K562 (cell line): ENCODE data around the gene MYADM. TPM values are rescaled to one million over a fixed set of nuclear protein-coding genes. Genes with fewer than 3 reads are reported as not detected.
A peak's percentile ranks its signal among the peaks of the same experiment; 100 is the strongest.

Source experiments
- BMI1 ChIP-seq: fragments of 150-350 bp; IDR thresholded peaks from 2 replicates; pipeline ENCODE4 v1.6.1; 2014; ENCODE audit warnings: low read length
- CEBPZ ChIP-seq: fragments of 150-350 bp; IDR thresholded peaks from 2 replicates; pipeline ENCODE4 v1.6.1; 2014; ENCODE audit warnings: low read depth, mild to moderate bottlenecking, low read length, borderline replicate concordance
- CTBP1 ChIP-seq: fragments of 450-650 bp; IDR thresholded peaks from 2 replicates; pipeline ENCODE4 v1.6.1; 2016; ENCODE audit warnings: borderline replicate concordance
- FOXA3 ChIP-seq, 2 experiments: fragments of 450-650 bp in 1 of 2; sonication (generic) in 1 of 2; formaldehyde crosslinking; IDR thresholded peaks in 1 of 2; conservative IDR thresholded peaks in 1 of 2; 2 replicates each; pipeline versions ENCODE4 v1.4.0 to v1.8.0; 2020 to 2022; ENCODE audit warnings: mild to moderate bottlenecking in 2 of 2, missing genetic modification reagents in 1 of 2
- GTF2B ChIP-seq: IDR thresholded peaks from 2 replicates; pipeline ENCODE4 v1.6.1; 2011; ENCODE audit not compliant: insufficient read length; ENCODE audit errors: extremely low read depth
- KAT8 ChIP-seq: fragments of 450-650 bp; IDR thresholded peaks from 2 replicates; pipeline ENCODE4 v1.6.1; 2016; ENCODE audit warnings: low read depth, mild to moderate bottlenecking
- MAFF ChIP-seq: IDR thresholded peaks from 2 replicates; pipeline ENCODE4 v1.6.1; 2012; ENCODE audit warnings: low read length, improper control_type of control experiment
- MAX ChIP-seq: sonication (generic); formaldehyde crosslinking; IDR thresholded peaks from 2 replicates; pipeline ENCODE4 v1.9.0; 2022; ENCODE audit warnings: mild to moderate bottlenecking, missing genetic modification reagents
- NFYB ChIP-seq: IDR thresholded peaks from 2 replicates; pipeline ENCODE4 v1.6.1; 2011; ENCODE audit warnings: mild to moderate bottlenecking, moderate library complexity; ENCODE audit not compliant: insufficient read length; ENCODE audit errors: extremely low read depth
- NR2C2 ChIP-seq, 2 experiments: fragments of 200-800 bp in 1 of 2; sonication (Bioruptor generic) in 1 of 2; sonication (generic) in 1 of 2; formaldehyde crosslinking in 1 of 2; IDR thresholded peaks; 2 replicates each; pipeline versions ENCODE4 v1.6.1 to v1.8.0; 2016 to 2022; ENCODE audit warnings: mild to moderate bottlenecking in 1 of 2, missing compliant biosample characterization in 1 of 2, missing genetic modification characterization in 1 of 2, missing genetic modification reagents in 1 of 2
- PTBP1 ChIP-seq: fragments of 200-400 bp; formaldehyde crosslinking; IDR thresholded peaks from 2 replicates; pipeline ENCODE4 v1.6.1; 2017; ENCODE audit warnings: low read depth, low read length
- RAD21 ChIP-seq, 2 experiments: fragments of 250-450 bp in 1 of 2; fragments of 450-650 bp in 1 of 2; sonication (Bioruptor Pico) in 1 of 2; formaldehyde crosslinking in 1 of 2; IDR thresholded peaks in 1 of 2; conservative IDR thresholded peaks in 1 of 2; 2 replicates each; pipeline versions ENCODE4 v1.4.0 to v1.8.0; 2020 to 2022; ENCODE audit warnings: mild to moderate bottlenecking in 2 of 2, moderate library complexity in 1 of 2
- SETDB1 ChIP-seq: IDR thresholded peaks from one replicate; pipeline ENCODE4 v1.6.1; 2012; ENCODE audit warnings: low read length, control low read depth, inconsistent platforms
- SMAD3 ChIP-seq: fragments of 450-650 bp; formaldehyde crosslinking; conservative IDR thresholded peaks from 2 replicates; pipeline ENCODE4 v1.4.0; 2020; ENCODE audit warnings: mild to moderate bottlenecking
- SMARCA4 ChIP-seq: fragments of 450-650 bp; IDR thresholded peaks from 2 replicates; pipeline ENCODE4 v1.6.1; 2016
- SPI1 ChIP-seq: IDR thresholded peaks from 2 replicates; pipeline ENCODE4 v1.6.1; 2011; ENCODE audit warnings: low read depth, low read length, control low read depth, borderline replicate concordance
- ZNF175 ChIP-seq: fragments of 200-800 bp; sonication (Bioruptor generic); IDR thresholded peaks from 2 replicates; pipeline ENCODE4 v1.6.1; 2016; ENCODE audit warnings: low read depth, mild to moderate bottlenecking, missing genetic modification characterization, missing compliant biosample characterization
- ZNF583 ChIP-seq: fragments of 250-450 bp; sonication (Bioruptor Pico); IDR thresholded peaks from 2 replicates; pipeline ENCODE4 v1.4.0; 2020
- polyA plus RNA-seq, 8 experiments: library from polyadenylated mRNA; depleted of rRNA in 4 of 8; stranded (reverse) in 5 of 8; unstranded in 3 of 8; fragments of >200 nt; fragmentation: Nextera tagmentation in 2 of 8; fragmentation: Illumina TruSeq in 1 of 8; extraction: Ambion mirVana in 2 of 8; extraction: Trizol in 1 of 8; gene quantifications; 2 replicates each; pipeline versions ENCODE4 v1.2.1 to v1.2.3, GENCODE V29; 2011 to 2014; ENCODE audit warnings: inconsistent platforms in 1 of 8, missing spikeins in 1 of 8
- total RNA-seq, 7 experiments: library from RNA; depleted of rRNA in 6 of 7; stranded (reverse); fragments of >200 nt in 6 of 7; fragmentation: Illumina TruSeq in 2 of 7; extraction: Trizol in 2 of 7; gene quantifications; 2 replicates each; pipeline versions ENCODE4 v1.2.1 to v1.2.3, GENCODE V29; 2011 to 2021; ENCODE audit warnings: low replicate concordance in 1 of 7
- TF ChIP-seq, protein P1 (sequence below): sonication (generic); formaldehyde crosslinking; IDR thresholded peaks from 2 replicates; pipeline ENCODE4 v1.8.1; 2023; ENCODE audit warnings: mild to moderate bottlenecking, missing genetic modification reagents

Gene MYADM
- total and polyA plus RNA-seq, 9 of the 15 experiments (the other 6 are each of a cell fraction or from before 2014, with no cell fraction given): 4.5 to 70.3 (median 14.4) TPM

GRCh38 chr19:53881482-53882390 is 14.1 kb downstream of the MYADM start, which contains the start of gene PRKCG (continued):
- TF ChIP-seq, protein P1, sequence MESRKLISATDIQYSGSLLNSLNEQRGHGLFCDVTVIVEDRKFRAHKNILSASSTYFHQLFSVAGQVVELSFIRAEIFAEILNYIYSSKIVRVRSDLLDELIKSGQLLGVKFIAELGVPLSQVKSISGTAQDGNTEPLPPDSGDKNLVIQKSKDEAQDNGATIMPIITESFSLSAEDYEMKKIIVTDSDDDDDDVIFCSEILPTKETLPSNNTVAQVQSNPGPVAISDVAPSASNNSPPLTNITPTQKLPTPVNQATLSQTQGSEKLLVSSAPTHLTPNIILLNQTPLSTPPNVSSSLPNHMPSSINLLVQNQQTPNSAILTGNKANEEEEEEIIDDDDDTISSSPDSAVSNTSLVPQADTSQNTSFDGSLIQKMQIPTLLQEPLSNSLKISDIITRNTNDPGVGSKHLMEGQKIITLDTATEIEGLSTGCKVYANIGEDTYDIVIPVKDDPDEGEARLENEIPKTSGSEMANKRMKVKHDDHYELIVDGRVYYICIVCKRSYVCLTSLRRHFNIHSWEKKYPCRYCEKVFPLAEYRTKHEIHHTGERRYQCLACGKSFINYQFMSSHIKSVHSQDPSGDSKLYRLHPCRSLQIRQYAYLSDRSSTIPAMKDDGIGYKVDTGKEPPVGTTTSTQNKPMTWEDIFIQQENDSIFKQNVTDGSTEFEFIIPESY (CRISPR knock-in tag): no peak
- TF ChIP-seq ZNF583 (CRISPR knock-in tag): no peak
- TF ChIP-seq NR2C2 (CRISPR knock-in tag; IDR thresholded peaks at IDR 0.05): no peak
- TF ChIP-seq NR2C2 (tag; IDR thresholded peaks at IDR 0.05): no peak
- TF ChIP-seq SMARCA4: peak; percentile 6; the same call in 1 of the 2 replicates
- TF ChIP-seq CEBPZ: no peak
- TF ChIP-seq ZNF175 (CRISPR knock-in tag): no peak
- no peak for TF ChIP-seq MAFF
- no peak for TF ChIP-seq FOXA3 (CRISPR knock-in tag; conservative IDR thresholded peaks at IDR 0.05 in 1 of 2, IDR thresholded peaks at IDR 0.05 in 1 of 2)
- no peak for TF ChIP-seq KAT8
- TF ChIP-seq SMAD3 (CRISPR knock-in tag): no peak
- TF ChIP-seq SETDB1: no peak
- TF ChIP-seq BMI1: peak; percentile 51; the same call in 1 of the 2 replicates
- no peak for TF ChIP-seq GTF2B
- peak; percentile 40 for TF ChIP-seq RAD21 (CRISPR knock-in tag; conservative IDR thresholded peaks at IDR 0.05 in 1 of 2, IDR thresholded peaks at IDR 0.05 in 1 of 2)
- no peak for TF ChIP-seq NFYB
- peak; percentile 41; the same call in 1 of the 2 replicates for TF ChIP-seq CTBP1
- no peak for TF ChIP-seq PTBP1
- TF ChIP-seq MAX (CRISPR knock-in tag): peak; percentile 45
- TF ChIP-seq SPI1: no peak
